GM12878 (cell line): ENCODE measurements around the gene OR4F6. TPM values are rescaled to one million over a fixed set of nuclear protein-coding genes. Genes with fewer than 3 reads are reported as not detected.

ENCODE experiments used
- ATAC-seq: fragments of 200-7000 bp; cut with Tn5 transposase; 3 replicates; pipeline ENCODE4 v1.9.1; 2020; ENCODE audit warnings: mild to moderate bottlenecking, moderate library complexity
- BruUV-seq: library from RNA; stranded (reverse); fragments of 400-500 nt; replicated peaks from 2 replicates; lab custom pipeline; 2021; lab: Mats Ljungman, UMichigan
- CTCF ChIA-PET: fragments of 300-600 bp; sonication (Branson Sonifier 250); formaldehyde crosslinking; extraction: SDS; loops from one replicate; lab custom pipeline; 2021; ENCODE audit warnings: inconsistent platforms; lab: Yijun Ruan, JAX
- POLR2A ChIA-PET: fragments of 350-600 bp; formaldehyde crosslinking; extraction: SDS; loops from one replicate; lab custom pipeline; 2021; ENCODE audit warnings: inconsistent platforms; lab: Charles Lee
- RAD21 ChIA-PET: fragments of 300-600 bp; sonication (Branson Sonifier 250); formaldehyde crosslinking; loops from one replicate; lab custom pipeline; 2023; ENCODE audit warnings: antibody characterized with exemption; ENCODE audit not compliant: unreplicated experiment; lab: Charles Lee
- SMC1A ChIA-PET: fragments of 300-600 bp; sonication (Branson Sonifier 250); formaldehyde crosslinking; loops from one replicate; lab custom pipeline; 2023; ENCODE audit not compliant: unreplicated experiment, uncharacterized antibody; lab: Charles Lee
- DNase-seq: peaks from one replicate; pipeline ENCODE4 v3.0.0-alpha.2; 2011; ENCODE audit warnings: low read depth, low spot score
- FAIRE-seq: peaks from 3 replicates; lab custom pipeline; 2011; peaks lifted over from hg19 to GRCh38; lab: Jason Lieb, UNC
- H2AFZ ChIP-seq: 2 replicates; pipeline ENCODE4 v1.6.0; 2011; ENCODE audit warnings: low read depth, low read length, control low read depth; ENCODE audit not compliant: control insufficient read depth
- H3K27ac ChIP-seq: 2 replicates; pipeline ENCODE4 v1.5.1; 2011; ENCODE audit warnings: control low read depth; ENCODE audit not compliant: control insufficient read depth, insufficient read depth
- H3K27me3 ChIP-seq, 2 experiments: replicated peaks in 1 of 2; 2 replicates each; pipeline versions ENCODE4 v1.6.0 to v1.6.1; 2011; ENCODE audit warnings: low read length in 1 of 2; ENCODE audit not compliant: control insufficient read depth in 2 of 2, insufficient read depth in 2 of 2
- H3K36me3 ChIP-seq, 2 experiments: 2 replicates each; pipeline ENCODE4 v1.5.1; 2011; ENCODE audit warnings: low read length in 1 of 2; ENCODE audit not compliant: control insufficient read depth in 2 of 2, insufficient read depth in 2 of 2
- H3K4me1 ChIP-seq: 2 replicates; pipeline ENCODE4 v1.6.1; 2011; ENCODE audit warnings: mild to moderate bottlenecking, low read length, moderate library complexity, mixed read lengths; ENCODE audit not compliant: control insufficient read depth, insufficient read depth
- H3K4me2 ChIP-seq: 2 replicates; pipeline ENCODE4 v1.6.0; 2011; ENCODE audit warnings: control low read depth; ENCODE audit not compliant: control insufficient read depth, insufficient read depth
- H3K4me3 ChIP-seq: fragments of 200-600 bp; sonication (generic); 2 replicates; pipeline ENCODE4 v1.5.1; 2016
- H3K79me2 ChIP-seq: 2 replicates; pipeline ENCODE4 v1.6.0; 2011; ENCODE audit warnings: low read length; ENCODE audit not compliant: control insufficient read depth, insufficient read depth
- H3K9ac ChIP-seq: 2 replicates; pipeline ENCODE4 v1.8.0; 2011; ENCODE audit warnings: low read length, control low read depth, mixed read lengths; ENCODE audit not compliant: control insufficient read depth, insufficient read depth
- H3K9me3 ChIP-seq: replicated peaks from 3 replicates; pipeline ENCODE4 v1.5.1; 2011; ENCODE audit warnings: mild to moderate bottlenecking, low read length; ENCODE audit not compliant: control insufficient read depth, insufficient read depth
- H4K20me1 ChIP-seq: 2 replicates; pipeline ENCODE4 v1.6.0; 2011; ENCODE audit not compliant: control insufficient read depth, insufficient read depth
- ATF7 ChIP-seq: fragments of 450-650 bp; IDR thresholded peaks from 2 replicates; pipeline ENCODE4 v1.6.1; 2016; ENCODE audit warnings: low read depth, mild to moderate bottlenecking
- SMC3 ChIP-seq: IDR thresholded peaks from 2 replicates; pipeline ENCODE4 v1.6.1; 2011; ENCODE audit warnings: low read length, improper control_type of control experiment, borderline replicate concordance
- ZBED1 ChIP-seq: IDR thresholded peaks from 2 replicates; pipeline ENCODE4 v1.6.1; 2016; ENCODE audit warnings: borderline replicate concordance
- WGBS: methylation state at CpG from one replicate; pipeline ENCODE4 v1.1.6; 2016; ENCODE audit warnings: low lambda C conversion rate; ENCODE audit not compliant: insufficient replicate concordance, insufficient coverage; ENCODE audit errors: missing lambda C conversion rate; 5-methylcytosine and 5-hydroxymethylcytosine counted together
- in situ Hi-C: fragments of 300-500 bp; cut with MboI; formaldehyde crosslinking; loops from 9 replicates; pipeline ENCODE4 v1.14.3; 2018; ENCODE audit warnings: mixed read lengths
- intact Hi-C: fragments of 100-400 bp; cut with micrococcal nuclease; formaldehyde crosslinking; loops from one replicate; pipeline ENCODE4 v1.14.2; 2022; ENCODE audit not compliant: unreplicated experiment
- polyA plus RNA-seq, 11 experiments: library from polyadenylated mRNA; depleted of rRNA in 4 of 11; unstranded in 6 of 11; stranded (reverse) in 5 of 11; fragments of >200 nt; fragmentation: Nextera tagmentation in 4 of 11; fragmentation: Illumina TruSeq in 1 of 11; extraction: Ambion mirVana in 4 of 11; extraction: Trizol in 1 of 11; gene quantifications; 1 replicate in 1 of 11; 2 replicates in 10 of 11; pipeline versions ENCODE4 v1.2.1 to v1.2.3, GENCODE V29; 2011 to 2016; ENCODE audit warnings: inconsistent platforms in 2 of 11, missing spikeins in 2 of 11, low read depth in 1 of 11
- total RNA-seq, 4 experiments: library from RNA; depleted of rRNA in 3 of 4; stranded (reverse); fragments of >200 nt in 3 of 4; fragmentation: Illumina TruSeq in 1 of 4; extraction: Trizol in 1 of 4; gene quantifications; 2 replicates each; pipeline versions ENCODE4 v1.2.1 to v1.2.3, GENCODE V29; 2013 to 2021
- TF ChIP-seq, protein P1 (sequence below): IDR thresholded peaks from 2 replicates; pipeline ENCODE4 v1.6.1; 2012; ENCODE audit warnings: low read depth, low read length, improper control_type of control experiment
- TF ChIP-seq, protein P2 (sequence below): fragments of 450-650 bp; IDR thresholded peaks from 2 replicates; pipeline ENCODE4 v1.6.1; 2017; ENCODE audit warnings: low read depth, mild to moderate bottlenecking, moderate library complexity
- TF ChIP-seq, protein P3 (sequence below): IDR thresholded peaks from 2 replicates; pipeline ENCODE4 v1.6.1; 2012; ENCODE audit warnings: low read length, inconsistent platforms

OR4F6 gene
- total and polyA plus RNA-seq, 10 of the 15 experiments (the other 5 are each of a cell fraction or from before 2014, with no cell fraction given) = not detected

DNA sequence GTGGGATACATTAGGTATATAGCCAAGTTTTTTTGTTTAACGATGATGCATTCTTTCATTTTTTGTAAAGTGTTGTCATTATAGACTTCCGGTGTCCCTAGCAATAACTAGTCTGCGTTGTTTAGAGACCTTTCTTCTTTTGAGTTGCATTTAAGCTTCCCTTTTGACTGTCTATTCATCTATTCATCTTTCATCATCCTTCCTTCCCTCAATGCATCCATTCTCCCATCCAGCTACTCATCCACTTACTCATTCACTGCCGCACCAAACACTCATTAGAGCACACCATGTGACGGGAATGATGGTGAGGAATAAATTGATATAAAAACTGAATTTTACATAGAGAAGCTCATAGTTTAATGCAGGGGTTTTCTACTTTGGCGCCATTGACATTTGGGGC lies 41.6 kb downstream of the OR4F6 start:
- intact Hi-C loops (no loop called here), in situ Hi-C loops (no loop called here)
- Histone ChIP-seq H4K20me1 (no peaks in the 10 kb centered on the region), H3K27me3 (no peaks in the 10 kb centered on the region; a peak in 1 of 4 replicates), H3K9me3 (no peaks in the 10 kb centered on the region), H3K4me1 (no peaks in the 10 kb centered on the region), H2AFZ (no peak overlapping the region)
- TF ChIP-seq ZBED1 = no peak
- TF ChIP-seq, protein P1, sequence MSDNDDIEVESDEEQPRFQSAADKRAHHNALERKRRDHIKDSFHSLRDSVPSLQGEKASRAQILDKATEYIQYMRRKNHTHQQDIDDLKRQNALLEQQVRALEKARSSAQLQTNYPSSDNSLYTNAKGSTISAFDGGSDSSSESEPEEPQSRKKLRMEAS = no peak
- TF ChIP-seq, protein P2, sequence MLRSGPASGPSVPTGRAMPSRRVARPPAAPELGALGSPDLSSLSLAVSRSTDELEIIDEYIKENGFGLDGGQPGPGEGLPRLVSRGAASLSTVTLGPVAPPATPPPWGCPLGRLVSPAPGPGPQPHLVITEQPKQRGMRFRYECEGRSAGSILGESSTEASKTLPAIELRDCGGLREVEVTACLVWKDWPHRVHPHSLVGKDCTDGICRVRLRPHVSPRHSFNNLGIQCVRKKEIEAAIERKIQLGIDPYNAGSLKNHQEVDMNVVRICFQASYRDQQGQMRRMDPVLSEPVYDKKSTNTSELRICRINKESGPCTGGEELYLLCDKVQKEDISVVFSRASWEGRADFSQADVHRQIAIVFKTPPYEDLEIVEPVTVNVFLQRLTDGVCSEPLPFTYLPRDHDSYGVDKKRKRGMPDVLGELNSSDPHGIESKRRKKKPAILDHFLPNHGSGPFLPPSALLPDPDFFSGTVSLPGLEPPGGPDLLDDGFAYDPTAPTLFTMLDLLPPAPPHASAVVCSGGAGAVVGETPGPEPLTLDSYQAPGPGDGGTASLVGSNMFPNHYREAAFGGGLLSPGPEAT = no peak
- TF ChIP-seq ATF7 = no peak
- no peak for TF ChIP-seq SMC3
- TF ChIP-seq, protein P3, sequence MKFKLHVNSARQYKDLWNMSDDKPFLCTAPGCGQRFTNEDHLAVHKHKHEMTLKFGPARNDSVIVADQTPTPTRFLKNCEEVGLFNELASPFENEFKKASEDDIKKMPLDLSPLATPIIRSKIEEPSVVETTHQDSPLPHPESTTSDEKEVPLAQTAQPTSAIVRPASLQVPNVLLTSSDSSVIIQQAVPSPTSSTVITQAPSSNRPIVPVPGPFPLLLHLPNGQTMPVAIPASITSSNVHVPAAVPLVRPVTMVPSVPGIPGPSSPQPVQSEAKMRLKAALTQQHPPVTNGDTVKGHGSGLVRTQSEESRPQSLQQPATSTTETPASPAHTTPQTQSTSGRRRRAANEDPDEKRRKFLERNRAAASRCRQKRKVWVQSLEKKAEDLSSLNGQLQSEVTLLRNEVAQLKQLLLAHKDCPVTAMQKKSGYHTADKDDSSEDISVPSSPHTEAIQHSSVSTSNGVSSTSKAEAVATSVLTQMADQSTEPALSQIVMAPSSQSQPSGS = no peak
- TF ChIP-seq, all 136 proteins: peak for 0
- RAD21 ChIA-PET = no interaction called here
- DNase-seq = no peak
- SMC1A ChIA-PET = no interaction called here
- 48% methylated on average over 6 of the region's 6 CpGs for WGBS
- Histone ChIP-seq H3K4me2 (no peak overlapping the region), H3K79me2 (no peaks in the 10 kb centered on the region), H3K36me3 (no peaks in the 10 kb centered on the region), H3K27ac (no peak overlapping the region), H3K4me3 (no peak overlapping the region), H3K9ac (no peak overlapping the region)
- no peak for ATAC-seq
- POLR2A ChIA-PET = no interaction called here
- CTCF ChIA-PET = no interaction called here
- BruUV-seq = no TSS peak
- FAIRE-seq = no peak
